A549 (cell line): ENCODE data around the gene CHST2. TPM values are rescaled to one million over a fixed set of nuclear protein-coding genes. Genes with fewer than 3 reads are reported as not detected.

ENCODE experiments used
- ATAC-seq, 2 experiments: fragments of 200-7000 bp in 1 of 2; fragments of >200 bp in 1 of 2; cut with Nextera tagmentation in 1 of 2; cut with Tn5 transposase in 1 of 2; 3 replicates each; pipeline versions ENCODE4 v1.8.0 to v1.9.1; 2018 to 2020; ENCODE audit warnings: mild to moderate bottlenecking in 1 of 2, moderate library complexity in 1 of 2
- CTCF ChIA-PET: fragments of 300-600 bp; sonication (Branson Sonifier 250); formaldehyde crosslinking; extraction: SDS; loops from one replicate; lab custom pipeline; 2021; ENCODE audit warnings: antibody characterized with exemption, inconsistent platforms; lab: Yijun Ruan, JAX
- POLR2A ChIA-PET: fragments of 350-600 bp; formaldehyde crosslinking; extraction: SDS; loops from one replicate; lab custom pipeline; 2021; ENCODE audit warnings: antibody characterized with exemption, inconsistent platforms; lab: Yijun Ruan, JAX
- DNase-seq, 2 experiments: peaks; one replicate each; pipeline versions ENCODE4 v3.0.0 to v3.0.0-alpha.2; 2011 to 2016; ENCODE audit warnings: low read depth in 1 of 2, low spot score in 1 of 2
- FAIRE-seq: peaks from 2 replicates; lab custom pipeline; 2011; peaks lifted over from hg19 to GRCh38; lab: Jason Lieb, UNC
- H3K27ac ChIP-seq, 2 experiments: fragments of >200 bp; sonication (Bioruptor Twin); formaldehyde crosslinking; 3 replicates each; pipeline ENCODE4 v1.5.1; 2016 to 2017
- H3K4me1 ChIP-seq: fragments of >200 bp; sonication (Bioruptor Twin); formaldehyde crosslinking; 3 replicates; pipeline ENCODE4 v1.6.1; 2016
- H3K4me2 ChIP-seq: fragments of >200 bp; sonication (Bioruptor Twin); formaldehyde crosslinking; 3 replicates; pipeline ENCODE4 v1.6.1; 2016
- H3K4me3 ChIP-seq: fragments of >200 bp; sonication (Bioruptor Twin); formaldehyde crosslinking; 3 replicates; pipeline ENCODE4 v1.5.1; 2016
- H3K9me3 ChIP-seq: fragments of >200 bp; sonication (Bioruptor Twin); formaldehyde crosslinking; 3 replicates; pipeline ENCODE4 v1.6.1; 2016
- CBX8 ChIP-seq: fragments of 200-600 bp; sonication (generic); IDR thresholded peaks from 2 replicates; pipeline ENCODE4 v1.6.1; 2016
- CEBPB ChIP-seq, 2 experiments: fragments of >200 bp in 1 of 2; sonication (Bioruptor Twin) in 1 of 2; formaldehyde crosslinking in 1 of 2; IDR thresholded peaks; 2 replicates each; pipeline ENCODE4 v1.6.1; 2012 to 2016
- CHD2 ChIP-seq: fragments of 150-350 bp; IDR thresholded peaks from 2 replicates; pipeline ENCODE4 v1.6.1; 2014; ENCODE audit warnings: low read length; ENCODE audit not compliant: partially characterized antibody
- CHD4 ChIP-seq: fragments of 200-600 bp; sonication (generic); IDR thresholded peaks from 2 replicates; pipeline ENCODE4 v1.6.1; 2016; ENCODE audit warnings: antibody characterized with exemption, mild to moderate bottlenecking, borderline replicate concordance
- E2F6 ChIP-seq: IDR thresholded peaks from 2 replicates; pipeline ENCODE4 v1.6.1; 2012; ENCODE audit warnings: low read depth, borderline replicate concordance
- EHMT2 ChIP-seq: fragments of 200-600 bp; sonication (generic); IDR thresholded peaks from 2 replicates; pipeline ENCODE4 v1.6.1; 2016; ENCODE audit warnings: antibody characterized with exemption, low read depth, mild to moderate bottlenecking, moderate library complexity
- ELK1 ChIP-seq: fragments of 150-350 bp; IDR thresholded peaks from 2 replicates; pipeline ENCODE4 v1.6.1; 2014; ENCODE audit warnings: low read depth, mild to moderate bottlenecking, low read length
- FOSB ChIP-seq: fragments of 250-450 bp; sonication (Bioruptor Pico); IDR thresholded peaks from 2 replicates; pipeline ENCODE4 v1.5.0; 2020; ENCODE audit warnings: mild to moderate bottlenecking, moderate library complexity
- FOXS1 ChIP-seq: fragments of 250-450 bp; sonication (Bioruptor Pico); IDR thresholded peaks from 2 replicates; pipeline ENCODE4 v1.5.0; 2020; ENCODE audit warnings: mild to moderate bottlenecking, moderate library complexity
- HDAC2 ChIP-seq: fragments of 200-600 bp; sonication (generic); IDR thresholded peaks from 2 replicates; pipeline ENCODE4 v1.6.1; 2016
- HEYL ChIP-seq: fragments of 250-450 bp; sonication (Bioruptor Pico); IDR thresholded peaks from 2 replicates; pipeline ENCODE4 v1.8.0; 2021; ENCODE audit warnings: mild to moderate bottlenecking, moderate library complexity
- HOXB5 ChIP-seq: fragments of 250-450 bp; sonication (Bioruptor Pico); IDR thresholded peaks from 2 replicates; pipeline ENCODE4 v1.5.0; 2020; ENCODE audit warnings: mild to moderate bottlenecking, moderate library complexity
- KDM5A ChIP-seq: fragments of 200-600 bp; sonication (generic); IDR thresholded peaks from 2 replicates; pipeline ENCODE4 v1.6.1; 2016; ENCODE audit warnings: antibody characterized with exemption, mild to moderate bottlenecking
- MAFK ChIP-seq: fragments of 450-650 bp; IDR thresholded peaks from 2 replicates; pipeline ENCODE4 v1.6.1; 2014; ENCODE audit not compliant: partially characterized antibody
- MAZ ChIP-seq: fragments of 150-350 bp; IDR thresholded peaks from 2 replicates; pipeline ENCODE4 v1.6.1; 2014; ENCODE audit warnings: antibody characterized with exemption, low read depth, low read length, borderline replicate concordance
- NFE2L2 ChIP-seq: fragments of 150-350 bp; conservative IDR thresholded peaks from 2 replicates; pipeline ENCODE4 v1.6.1; 2014; ENCODE audit warnings: low read length
- NPAS2 ChIP-seq: fragments of 250-450 bp; sonication (Bioruptor Pico); IDR thresholded peaks from 2 replicates; pipeline ENCODE4 v1.8.0; 2022; ENCODE audit warnings: mild to moderate bottlenecking, moderate library complexity, borderline replicate concordance
- NR3C1 ChIP-seq: fragments of >200 bp; sonication (Bioruptor Twin); formaldehyde crosslinking; IDR thresholded peaks from 3 replicates; pipeline ENCODE4 v1.6.1; 2017
- PHF8 ChIP-seq: fragments of 200-600 bp; sonication (generic); IDR thresholded peaks from 2 replicates; pipeline ENCODE4 v1.6.1; 2016; ENCODE audit warnings: low read depth, mild to moderate bottlenecking, antibody characterized with exemption, moderate library complexity, borderline replicate concordance
- RAD21 ChIP-seq, 2 experiments: fragments of >200 bp in 1 of 2; sonication (Bioruptor Twin) in 1 of 2; formaldehyde crosslinking in 1 of 2; IDR thresholded peaks in 1 of 2; conservative IDR thresholded peaks in 1 of 2; 2 replicates in 1 of 2; 3 replicates in 1 of 2; pipeline ENCODE4 v1.6.1; 2012 to 2018; ENCODE audit warnings: inconsistent platforms in 1 of 2
- REST ChIP-seq: fragments of 200-600 bp; sonication (generic); IDR thresholded peaks from 2 replicates; pipeline ENCODE4 v1.6.1; 2016; ENCODE audit warnings: antibody characterized with exemption, mild to moderate bottlenecking, moderate library complexity
- RFX5 ChIP-seq: fragments of 450-650 bp; IDR thresholded peaks from 2 replicates; pipeline ENCODE4 v1.7.1; 2014; ENCODE audit warnings: antibody characterized with exemption, mild to moderate bottlenecking, moderate library complexity
- TP53 ChIP-seq: fragments of 250-450 bp; sonication (Bioruptor Pico); IDR thresholded peaks from 2 replicates; pipeline ENCODE4 v1.5.0; 2021; ENCODE audit warnings: mild to moderate bottlenecking, moderate library complexity
- ZSCAN20 ChIP-seq: fragments of 250-450 bp; sonication (Bioruptor Pico); IDR thresholded peaks from 2 replicates; pipeline ENCODE4 v1.8.0; 2022; ENCODE audit warnings: mild to moderate bottlenecking, moderate library complexity
- WGBS: methylation state at CpG from one replicate; pipeline ENCODE4 v1.1.6; 2017; ENCODE audit errors: missing lambda C conversion rate; 5-methylcytosine and 5-hydroxymethylcytosine counted together
- polyA plus RNA-seq, 4 experiments: library from polyadenylated mRNA; depleted of rRNA in 3 of 4; stranded (reverse); fragments of >200 nt; fragmentation: RNase III in 1 of 4; extraction: RNeasy Plus Mini Kit Qiagen cat#74134 plus additional on column Dnase treatment in 1 of 4; gene quantifications; 2 replicates in 3 of 4; 3 replicates in 1 of 4; pipeline ENCODE4 v1.2.3, GENCODE V29; 2011 to 2017
- TF ChIP-seq, protein P1 (sequence below): fragments of 250-450 bp; sonication (Bioruptor Pico); IDR thresholded peaks from 2 replicates; pipeline ENCODE4 v1.5.0; 2020; ENCODE audit warnings: low read depth, mild to moderate bottlenecking, moderate library complexity

The CHST2 gene
- polyA plus RNA-seq, 2 of the 4 experiments (the other 2 are of a cell fraction) = 0.04 to 0.26 TPM

GRCh38 chr3:143132246-143132980 lies 12.8 kb downstream of the CHST2 start:
- Histone ChIP-seq H3K4me1 (no peaks in the 10 kb centered on the region), H3K27ac (no peak overlapping the region), H3K4me2 (no peak overlapping the region), H3K9me3 (no peaks in the 10 kb centered on the region), H3K4me3 (no peak overlapping the region)
- ChIA-PET CTCF (interaction anchor here (0.6 kb wide), 2 partner anchors 196 to 541 kb away, joined by 3 to 4 read pairs; no protein-coding TSS in a partner anchor), POLR2A (no interaction called here)
- WGBS = 17% methylated on average over 3 of the region's 3 CpGs
- DNase-seq = no peak
- no peak for ATAC-seq
- FAIRE-seq = no peak
- TF ChIP-seq RAD21 (conservative IDR thresholded peaks at IDR 0.05 in 1 of 2, IDR thresholded peaks at IDR 0.05 in 1 of 2) (no peak), PHF8 (no peak), MAZ (no peak), TP53 (CRISPR knock-in tag) (no peak), CBX8 (no peak), NFE2L2 (no peak), CHD2 (no peak), NR3C1 (no peak), REST (no peak), HDAC2 (no peak), CHD4 (no peak), E2F6 (no peak), HOXB5 (no peak), HEYL (CRISPR knock-in tag) (no peak), FOSB (CRISPR knock-in tag) (no peak)
- TF ChIP-seq, protein P1, sequence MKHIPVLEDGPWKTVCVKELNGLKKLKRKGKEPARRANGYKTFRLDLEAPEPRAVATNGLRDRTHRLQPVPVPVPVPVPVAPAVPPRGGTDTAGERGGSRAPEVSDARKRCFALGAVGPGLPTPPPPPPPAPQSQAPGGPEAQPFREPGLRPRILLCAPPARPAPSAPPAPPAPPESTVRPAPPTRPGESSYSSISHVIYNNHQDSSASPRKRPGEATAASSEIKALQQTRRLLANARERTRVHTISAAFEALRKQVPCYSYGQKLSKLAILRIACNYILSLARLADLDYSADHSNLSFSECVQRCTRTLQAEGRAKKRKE = no peak

- no peak overlapping the region for H3K4me2 ChIP-seq
- POLR2A ChIA-PET = no interaction called here
- CTCF ChIA-PET = no interaction called here
- H3K27ac ChIP-seq = no peak overlapping the region
- TF ChIP-seq EHMT2 (no peak), FOXS1 (no peak), ELK1 (no peak), FOSB (CRISPR knock-in tag) (no peak), ZSCAN20 (CRISPR knock-in tag) (no peak), REST (no peak), NPAS2 (CRISPR knock-in tag) (no peak), CEBPB (IDR thresholded peaks at IDR 0.05) (no peak), KDM5A (no peak), RFX5 (no peak), MAFK (no peak)
- no peak for FAIRE-seq
- no peak overlapping the region for H3K4me3 ChIP-seq
- peak in 1 of 2 experiments; percentile 28; a peak in 1 of 6 replicates for ATAC-seq
- no peaks in the 10 kb centered on the region for H3K9me3 ChIP-seq
- WGBS = 0% methylated on average over 1 of the region's 1 CpG
- DNase-seq = no peak
- no peaks in the 10 kb centered on the region for H3K4me1 ChIP-seq
Observed at GRCh38 chr3:143134471-143134870, 14.9 kb downstream of the CHST2 start.
